Fibroblast of lung (primary cell): ENCODE data around the gene KBTBD7. TPM values are rescaled to one million over a fixed set of nuclear protein-coding genes. Genes with fewer than 3 reads are reported as not detected.

Experiments
- DNase-seq, 2 donors: peaks; one replicate each; pipeline versions ENCODE4 v3.0.0 to v3.0.0-alpha.2; 2010; ENCODE audit warnings: low read depth in 2 of 2
- H2AFZ ChIP-seq: 2 replicates; pipeline ENCODE4 v1.5.1; 2012; ENCODE audit warnings: low read length, control low read depth, inconsistent platforms
- H3K27ac ChIP-seq: 2 replicates; pipeline ENCODE4 v1.5.1; 2011; ENCODE audit warnings: low read length, control low read depth; ENCODE audit not compliant: insufficient read depth
- H3K27me3 ChIP-seq: 2 replicates; pipeline ENCODE4 v1.5.1; 2011; ENCODE audit warnings: mild to moderate bottlenecking, low read length; ENCODE audit not compliant: control insufficient read depth, insufficient read depth
- H3K36me3 ChIP-seq: 2 replicates; pipeline ENCODE4 v1.5.1; 2011; ENCODE audit warnings: low read length; ENCODE audit not compliant: control insufficient read depth, insufficient read depth
- H3K4me1 ChIP-seq: 2 replicates; pipeline ENCODE4 v1.5.1; 2011; ENCODE audit warnings: low read length; ENCODE audit not compliant: control insufficient read depth, insufficient read depth; ENCODE audit errors: extremely low read depth
- H3K4me2 ChIP-seq: 2 replicates; pipeline ENCODE4 v1.5.1; 2011; ENCODE audit warnings: low read length, control low read depth; ENCODE audit not compliant: insufficient read depth; ENCODE audit errors: extremely low read depth
- H3K4me3 ChIP-seq, 4 experiments: fragments of 200-600 bp in 1 of 4; sonication (generic) in 1 of 4; replicated peaks in 1 of 4; 2 replicates each; pipeline ENCODE4 v1.5.1; 2011 to 2016; ENCODE audit warnings: low read length in 4 of 4, low read depth in 3 of 4, mild to moderate bottlenecking in 3 of 4, control low read depth in 2 of 4, inconsistent platforms in 1 of 4, mixed read lengths in 1 of 4; ENCODE audit not compliant: insufficient read depth in 1 of 4; ENCODE audit errors: control extremely low read depth in 1 of 4
- H3K79me2 ChIP-seq: 2 replicates; pipeline ENCODE4 v1.5.1; 2012; ENCODE audit warnings: mild to moderate bottlenecking, low read length, inconsistent platforms; ENCODE audit not compliant: control insufficient read depth, insufficient read depth
- H3K9ac ChIP-seq: 2 replicates; pipeline ENCODE4 v1.5.1; 2011; ENCODE audit warnings: mild to moderate bottlenecking, low read length, control low read depth; ENCODE audit not compliant: insufficient read depth
- H3K9me3 ChIP-seq: 2 replicates; pipeline ENCODE4 v1.5.1; 2012; ENCODE audit warnings: low read depth, low read length; ENCODE audit not compliant: control insufficient read depth, insufficient read depth
- H4K20me1 ChIP-seq: 2 replicates; pipeline ENCODE4 v1.5.1; 2011; ENCODE audit warnings: low read length; ENCODE audit not compliant: control insufficient read depth, insufficient read depth; ENCODE audit errors: extremely low read depth
- EZH2 ChIP-seq: IDR thresholded peaks from 2 replicates; pipeline ENCODE4 v1.5.1; 2012; ENCODE audit warnings: low read length, control low read depth, mild to moderate bottlenecking; ENCODE audit errors: missing control alignments
- polyA plus RNA-seq, 2 donors: library from polyadenylated mRNA; depleted of rRNA in 1 of 2; stranded (reverse) in 1 of 2; unstranded in 1 of 2; fragments of >200 nt; gene quantifications; 2 replicates each; pipeline ENCODE4 v1.2.1, GENCODE V29; 2011 to 2012; ENCODE audit warnings: missing spikeins in 1 of 2
- total RNA-seq: library from RNA; depleted of rRNA; stranded (reverse); fragments of >200 nt; gene quantifications from 2 replicates; pipeline ENCODE4 v1.2.1, GENCODE V29; 2014
- TF ChIP-seq, protein P1 (sequence below), 2 donors: IDR thresholded peaks in 1 of 2; conservative IDR thresholded peaks in 1 of 2; 1 replicate in 1 of 2; 2 replicates in 1 of 2; pipeline ENCODE4 v1.5.1; 2011 to 2012; ENCODE audit warnings: low read length in 2 of 2, control low read depth in 1 of 2, inconsistent platforms in 1 of 2, low read depth in 1 of 2, mild to moderate bottlenecking in 1 of 2

KBTBD7 gene
- total and polyA plus RNA-seq, 2 donors (not counting 1 experiment from before 2014, with no cell fraction given) = 3.5 to 5.9 TPM

GRCh38 chr13:41196011-41196410, 1.6 kb upstream of the KBTBD7 start:
- no peak overlapping the region for H2AFZ ChIP-seq
- H4K20me1 ChIP-seq = no peaks in the 10 kb centered on the region
- H3K79me2 ChIP-seq = peaks cover 4% of the 10 kb centered on the region
- H3K4me2 ChIP-seq = no peak overlapping the region
- DNase-seq = no peak
- H3K27ac ChIP-seq = no peak overlapping the region
- H3K9ac ChIP-seq = no peak overlapping the region
- no peaks in the 10 kb centered on the region for H3K9me3 ChIP-seq
- TF ChIP-seq EZH2 = no peak
- TF ChIP-seq, protein P1, sequence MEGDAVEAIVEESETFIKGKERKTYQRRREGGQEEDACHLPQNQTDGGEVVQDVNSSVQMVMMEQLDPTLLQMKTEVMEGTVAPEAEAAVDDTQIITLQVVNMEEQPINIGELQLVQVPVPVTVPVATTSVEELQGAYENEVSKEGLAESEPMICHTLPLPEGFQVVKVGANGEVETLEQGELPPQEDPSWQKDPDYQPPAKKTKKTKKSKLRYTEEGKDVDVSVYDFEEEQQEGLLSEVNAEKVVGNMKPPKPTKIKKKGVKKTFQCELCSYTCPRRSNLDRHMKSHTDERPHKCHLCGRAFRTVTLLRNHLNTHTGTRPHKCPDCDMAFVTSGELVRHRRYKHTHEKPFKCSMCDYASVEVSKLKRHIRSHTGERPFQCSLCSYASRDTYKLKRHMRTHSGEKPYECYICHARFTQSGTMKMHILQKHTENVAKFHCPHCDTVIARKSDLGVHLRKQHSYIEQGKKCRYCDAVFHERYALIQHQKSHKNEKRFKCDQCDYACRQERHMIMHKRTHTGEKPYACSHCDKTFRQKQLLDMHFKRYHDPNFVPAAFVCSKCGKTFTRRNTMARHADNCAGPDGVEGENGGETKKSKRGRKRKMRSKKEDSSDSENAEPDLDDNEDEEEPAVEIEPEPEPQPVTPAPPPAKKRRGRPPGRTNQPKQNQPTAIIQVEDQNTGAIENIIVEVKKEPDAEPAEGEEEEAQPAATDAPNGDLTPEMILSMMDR (conservative IDR thresholded peaks at IDR 0.05 in 1 of 2, IDR thresholded peaks at IDR 0.05 in 1 of 2; ENCODE audit: low read depth in 1 of 2, low read length in 2 of 2) = no peak
- H3K4me3 ChIP-seq = no peak overlapping the region
- H3K27me3 ChIP-seq = no peaks in the 10 kb centered on the region
- H3K4me1 ChIP-seq = peaks cover 2% of the 10 kb centered on the region
- no peaks in the 10 kb centered on the region for H3K36me3 ChIP-seq

GRCh38 chr13:41193469-41193868, 900 bp downstream of the KBTBD7 start:
- no peak overlapping the region for H3K27ac ChIP-seq
- H3K4me2 ChIP-seq = no peak overlapping the region
- no peaks in the 10 kb centered on the region for H3K9me3 ChIP-seq
- DNase-seq = no peak
- TF ChIP-seq, protein P1 (conservative IDR thresholded peaks at IDR 0.05 in 1 of 2, IDR thresholded peaks at IDR 0.05 in 1 of 2; ENCODE audit: low read depth in 1 of 2, low read length in 2 of 2) = no peak
- H3K4me3 ChIP-seq = peak overlapping the region in 2 of 4 experiments; percentile 48 to 65
- no peaks in the 10 kb centered on the region for H3K27me3 ChIP-seq
- H3K4me1 ChIP-seq = peaks cover 2% of the 10 kb centered on the region
- H3K36me3 ChIP-seq = no peaks in the 10 kb centered on the region
- H2AFZ ChIP-seq = no peak overlapping the region
- H3K9ac ChIP-seq = no peak overlapping the region
- H4K20me1 ChIP-seq = no peaks in the 10 kb centered on the region
- peaks cover 4% of the 10 kb centered on the region for H3K79me2 ChIP-seq

DNA sequence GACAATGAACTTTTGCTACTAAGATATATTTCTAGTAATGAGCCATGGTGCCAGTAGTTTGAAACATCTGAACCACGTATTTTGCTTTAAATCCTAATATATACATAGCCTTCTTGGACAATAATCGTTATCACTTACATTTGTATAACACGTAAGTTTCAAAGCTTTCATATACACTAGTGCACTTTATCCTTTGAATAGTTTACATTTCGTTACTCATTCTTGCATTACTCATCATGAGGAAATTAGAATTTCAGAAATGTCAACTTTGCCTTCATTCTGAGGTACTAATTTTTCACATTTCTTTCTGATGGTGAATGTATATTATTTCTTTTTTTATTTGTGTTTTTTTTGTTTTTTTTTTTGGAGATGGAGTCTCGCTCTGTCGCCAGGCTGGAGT, 5.8 kb downstream of the KBTBD7 start:
- Histone ChIP-seq H3K79me2 (peaks cover 4% of the 10 kb centered on the region), H3K27me3 (no peaks in the 10 kb centered on the region), H2AFZ (no peak overlapping the region), H3K36me3 (no peaks in the 10 kb centered on the region), H3K4me3 (no peak overlapping the region), H3K4me1 (peaks cover 2% of the 10 kb centered on the region), H3K27ac (no peak overlapping the region), H4K20me1 (no peaks in the 10 kb centered on the region), H3K4me2 (no peak overlapping the region), H3K9me3 (no peaks in the 10 kb centered on the region), H3K9ac (no peak overlapping the region)
- DNase-seq = peak; percentile 47 to 74
- TF ChIP-seq EZH2 = no peak
- TF ChIP-seq, protein P1 (conservative IDR thresholded peaks at IDR 0.05 in 1 of 2, IDR thresholded peaks at IDR 0.05 in 1 of 2; ENCODE audit: low read depth in 1 of 2, low read length in 2 of 2) = no peak
